Uterus (tissue), 2 donors: ENCODE results near the gene CCDC174.

Experiments used
- CTCF ChIP-seq, 4 experiments: fragments of 200-600 bp in 2 of 4; fragments of 450-650 bp in 2 of 4; sonication (generic) in 2 of 4; IDR thresholded peaks; one replicate each; pipeline ENCODE4 v1.5.1; 2016 to 2019; ENCODE audit warnings: antibody characterized with exemption in 4 of 4, mild to moderate bottlenecking in 2 of 4, moderate library complexity in 1 of 4
- POLR2A ChIP-seq, 2 donors: fragments of 450-650 bp; IDR thresholded peaks; one replicate each; pipeline ENCODE4 v1.6.1; 2016; ENCODE audit warnings: antibody characterized with exemption in 2 of 2, mild to moderate bottlenecking in 1 of 2, moderate library complexity in 1 of 2

GRCh38 chr3:14602804-14603644, 48.5 kb upstream of the CCDC174 start:
- no peak for TF ChIP-seq CTCF (IDR thresholded peaks at IDR 0.05)
- no peak for TF ChIP-seq POLR2A (IDR thresholded peaks at IDR 0.05)
